Measurements from ENCODE around the gene VRK3. TPM values are rescaled to one million over a fixed set of nuclear protein-coding genes. Genes with fewer than 3 reads are reported as not detected.

VRK3 gene
- total and polyA plus RNA-seq, 5 experiments from 2014 or later, result 73.4 to 106 (median 91.8) TPM

DNA sequence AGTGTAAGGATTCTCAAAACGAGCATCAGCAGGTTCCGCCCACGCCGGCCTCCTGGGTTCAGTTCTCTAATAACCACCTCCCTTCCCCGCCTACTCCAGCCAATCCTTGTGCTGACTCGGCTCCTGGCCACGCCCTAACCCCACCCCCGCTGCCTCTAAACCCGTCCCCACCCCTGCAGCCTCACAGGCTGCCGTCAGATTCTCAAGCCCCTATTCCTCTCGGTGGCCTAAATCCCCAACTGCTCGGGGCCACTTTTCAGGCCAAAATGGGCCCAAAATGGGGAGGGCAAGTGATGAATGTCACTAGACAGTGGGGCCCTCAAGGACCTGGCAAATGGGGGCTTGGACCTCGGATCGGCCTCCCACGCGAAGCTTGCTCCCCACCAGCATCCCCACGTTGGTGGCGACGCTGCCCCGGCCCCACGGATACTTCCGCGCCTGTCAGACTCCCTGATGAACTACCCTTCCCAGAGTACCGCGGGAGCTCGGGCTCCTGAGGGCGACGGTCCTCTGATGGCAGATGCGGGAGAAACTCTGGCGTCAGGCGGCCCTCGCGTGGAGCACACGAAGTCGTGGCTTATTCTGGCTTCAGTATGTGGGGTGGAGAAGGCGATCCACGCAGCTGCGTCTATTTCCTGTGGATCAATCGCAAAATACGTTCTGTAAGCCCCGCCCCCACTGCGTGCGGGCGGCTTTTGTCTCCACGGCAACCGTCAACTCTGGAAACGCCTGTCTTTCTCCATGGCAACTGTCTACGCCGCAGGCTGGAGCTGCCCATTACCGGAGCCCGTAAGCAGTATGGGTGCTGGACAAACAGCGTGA, 25.4 kb upstream of the VRK3 start:
- peak overlapping the region; percentile 85 to 95 (median 92) for H3K4me3 Mint-ChIP-seq
- H3K27me3 Mint-ChIP-seq, result peaks cover 0 to 2% (median 0%) of the 10 kb centered on the region in 5 donors
- H3K36me3 Mint-ChIP-seq, result peaks cover 5 to 23% (median 14%) of the 10 kb centered on the region in 3 donors
- H3K4me1 Mint-ChIP-seq, result peaks cover 11 to 15% (median 14%) of the 10 kb centered on the region in 4 donors
- POLR2A ChIA-PET, result interaction anchor here (1.0 to 1.2 kb wide), 2 partner anchors 122 to 333 kb away, joined by 3 to 5 read pairs; partner anchors contain the start of genes ATF5 and NUP62
- H3K9me3 Mint-ChIP-seq, result peaks cover 0 to 22% (median 6%) of the 10 kb centered on the region in 9 donors
- peak; percentile 58 to 94 (median 80) for DNase-seq
- ATAC-seq, result peak; percentile 84 to 85
- H3K27ac Mint-ChIP-seq, result peak overlapping the region; percentile 77 to 99 (median 95)

DNA sequence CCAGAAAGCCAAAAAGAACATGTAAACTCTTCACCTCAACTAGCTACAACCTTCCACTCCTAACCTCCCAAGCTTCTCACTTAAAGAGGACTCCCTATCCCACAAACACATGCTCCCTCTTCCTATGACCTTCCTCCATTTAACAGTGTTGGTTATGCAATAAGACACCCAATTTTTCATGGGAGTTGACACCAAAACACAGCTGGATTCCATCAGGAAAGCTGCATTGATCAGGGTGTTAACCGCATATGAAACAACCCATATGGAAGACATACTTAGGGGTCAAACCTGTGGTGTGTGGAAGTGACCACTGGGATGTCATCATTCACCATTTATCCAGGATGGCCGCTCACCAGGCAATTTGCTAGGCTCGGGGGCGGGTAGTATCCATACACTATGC, 22.5 kb upstream of the VRK3 start:
- POLR2A ChIA-PET, result no interaction called here

DNA sequence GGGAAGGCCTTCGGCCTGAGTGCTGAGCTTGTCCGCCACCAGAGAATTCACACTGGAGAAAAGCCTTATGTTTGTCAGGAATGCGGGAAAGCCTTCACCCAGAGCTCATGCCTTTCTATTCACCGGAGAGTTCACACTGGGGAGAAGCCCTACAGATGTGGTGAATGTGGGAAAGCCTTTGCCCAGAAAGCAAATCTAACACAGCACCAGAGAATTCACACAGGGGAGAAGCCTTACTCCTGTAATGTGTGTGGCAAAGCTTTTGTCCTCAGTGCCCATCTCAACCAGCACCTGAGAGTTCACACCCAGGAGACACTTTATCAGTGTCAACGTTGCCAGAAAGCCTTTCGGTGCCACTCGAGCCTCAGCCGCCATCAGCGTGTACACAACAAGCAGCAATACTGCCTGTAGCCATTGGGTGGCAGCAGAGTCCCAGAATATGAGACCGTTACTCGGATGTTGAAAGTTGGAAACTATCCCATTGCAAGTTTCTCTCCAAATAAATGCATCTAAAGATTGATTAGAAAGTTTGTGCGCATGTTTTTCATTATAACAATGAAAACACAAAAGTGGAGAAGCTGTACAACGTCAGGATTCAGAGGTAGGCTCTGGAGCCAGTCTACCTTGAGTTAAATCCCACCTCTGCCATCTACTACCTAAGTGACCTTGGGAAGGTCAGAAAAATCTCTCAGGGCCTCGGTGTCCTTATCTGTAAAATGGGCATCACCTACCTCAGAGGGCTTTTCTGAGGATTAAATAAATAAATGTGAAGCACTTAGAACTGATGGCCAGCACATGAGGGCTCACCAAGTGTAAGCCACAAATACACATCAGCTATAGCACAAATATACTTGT, 21.7 kb upstream of the VRK3 start:
- peaks cover 11 to 17% (median 16%) of the 10 kb centered on the region in 4 donors for H3K4me1 Mint-ChIP-seq
- peaks cover 8 to 49% (median 30%) of the 10 kb centered on the region in 9 donors for H3K9me3 Mint-ChIP-seq
- no peak overlapping the region for H3K4me3 Mint-ChIP-seq
- ATAC-seq, result no peak
- peak overlapping the region in 1 of 10 donors; percentile 43 for H3K27ac Mint-ChIP-seq
- peak; percentile 31 to 76 (median 58) for DNase-seq
- H3K27me3 Mint-ChIP-seq, result no peaks in the 10 kb centered on the region
- peaks cover 37 to 59% (median 50%) of the 10 kb centered on the region in 3 donors for H3K36me3 Mint-ChIP-seq
- POLR2A ChIA-PET, result no interaction called here

More for the DNA sequence above, 22.5 kb upstream of the VRK3 start:
- peaks cover 31 to 51% (median 43%) of the 10 kb centered on the region in 3 donors for H3K36me3 Mint-ChIP-seq
- peaks cover 8 to 47% (median 29%) of the 10 kb centered on the region in 9 donors for H3K9me3 Mint-ChIP-seq
- no peak overlapping the region for H3K27ac Mint-ChIP-seq
- no peaks in the 10 kb centered on the region for H3K27me3 Mint-ChIP-seq
- DNase-seq, result no peak
- no peak for ATAC-seq
- H3K4me3 Mint-ChIP-seq, result no peak overlapping the region
- peaks cover 11 to 17% (median 15%) of the 10 kb centered on the region in 4 donors for H3K4me1 Mint-ChIP-seq

DNA sequence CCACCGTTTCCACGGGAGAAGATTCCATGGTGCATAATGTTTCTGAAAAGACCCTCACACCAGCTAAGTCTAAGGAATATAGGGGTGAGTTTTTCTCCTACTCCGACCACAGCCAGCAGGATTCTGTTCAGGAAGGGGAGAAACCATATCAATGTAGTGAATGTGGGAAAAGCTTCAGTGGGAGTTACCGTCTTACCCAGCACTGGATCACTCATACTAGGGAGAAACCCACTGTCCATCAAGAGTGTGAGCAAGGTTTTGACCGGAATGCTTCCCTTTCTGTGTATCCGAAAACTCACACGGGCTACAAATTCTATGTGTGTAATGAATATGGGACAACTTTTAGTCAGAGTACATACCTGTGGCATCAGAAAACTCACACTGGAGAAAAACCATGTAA, 19.8 kb upstream of the VRK3 start:
- no peak overlapping the region for H3K27ac Mint-ChIP-seq
- H3K27me3 Mint-ChIP-seq, result no peaks in the 10 kb centered on the region
- POLR2A ChIA-PET, result no interaction called here
- H3K9me3 Mint-ChIP-seq, result peaks cover 8 to 47% (median 30%) of the 10 kb centered on the region in 9 donors
- peaks cover 43 to 78% (median 70%) of the 10 kb centered on the region in 3 donors for H3K36me3 Mint-ChIP-seq
- no peak overlapping the region for H3K4me3 Mint-ChIP-seq
- DNase-seq (no peak), ATAC-seq (no peak)
- peaks cover under 1 to 10% (median 3%) of the 10 kb centered on the region in 4 donors for H3K4me1 Mint-ChIP-seq

DNA sequence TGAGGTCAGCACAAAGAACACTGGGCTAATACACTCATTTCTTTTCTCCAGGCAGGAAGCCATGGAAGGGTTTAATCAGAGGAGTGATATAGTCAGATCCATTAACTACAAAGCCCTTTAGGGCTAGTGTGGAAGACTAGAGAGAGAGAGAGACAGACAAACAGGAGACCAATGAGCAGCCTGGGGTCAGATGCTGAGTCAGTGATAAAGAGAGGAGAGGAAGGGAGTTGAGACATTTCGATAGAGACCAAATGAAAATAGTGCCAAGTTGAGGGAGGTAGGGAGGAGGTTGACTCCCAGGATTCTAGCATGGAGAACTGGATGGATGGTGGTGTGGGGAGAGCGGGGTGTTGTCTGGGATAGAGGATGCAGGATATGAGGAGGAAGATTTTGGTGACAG, 18.8 kb upstream of the VRK3 start:
- Mint-ChIP-seq H3K27ac (peak overlapping the region in 1 of 10 donors; percentile 29), H3K27me3 (no peaks in the 10 kb centered on the region), H3K4me1 (peaks cover 0 to 8% (median 1%) of the 10 kb centered on the region in 4 donors), H3K9me3 (peaks cover 8 to 45% (median 30%) of the 10 kb centered on the region in 9 donors), H3K4me3 (no peak overlapping the region), H3K36me3 (peaks cover 43 to 86% (median 80%) of the 10 kb centered on the region in 3 donors)
- POLR2A ChIA-PET, result no interaction called here
- DNase-seq (no peak), ATAC-seq (no peak)

DNA sequence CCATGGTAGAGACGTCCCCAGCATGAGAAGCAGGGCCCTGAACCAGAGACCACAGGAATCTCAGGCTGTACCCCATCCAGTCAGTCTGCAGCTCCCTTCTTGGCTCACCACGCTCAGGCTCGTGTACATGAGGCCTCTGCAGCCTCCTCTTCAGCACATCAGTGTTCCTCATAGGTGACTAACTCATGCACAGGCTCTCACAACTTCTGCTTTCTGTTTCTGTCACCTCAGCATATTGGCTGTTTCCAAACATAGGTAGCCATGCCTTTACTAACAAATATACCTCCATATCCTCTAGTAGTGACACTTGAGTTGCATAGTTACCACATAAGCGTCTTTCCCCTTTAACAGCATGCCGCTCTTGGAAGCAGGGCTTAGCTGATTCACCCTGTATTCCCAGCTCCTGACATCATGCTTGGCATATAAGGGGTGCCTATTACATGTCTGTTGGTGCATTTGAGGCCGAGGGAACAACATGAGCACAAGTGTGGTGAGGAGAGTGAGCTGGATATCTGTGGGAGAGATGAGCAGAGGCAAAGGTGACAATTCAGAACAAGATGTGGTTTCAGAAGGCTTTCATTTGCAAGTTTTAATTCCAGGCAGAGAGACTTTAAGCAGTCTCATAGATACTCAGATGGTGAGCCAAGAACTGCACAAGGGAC, 17.3 kb upstream of the VRK3 start:
- no peak for ATAC-seq
- POLR2A ChIA-PET, result no interaction called here

DNA sequence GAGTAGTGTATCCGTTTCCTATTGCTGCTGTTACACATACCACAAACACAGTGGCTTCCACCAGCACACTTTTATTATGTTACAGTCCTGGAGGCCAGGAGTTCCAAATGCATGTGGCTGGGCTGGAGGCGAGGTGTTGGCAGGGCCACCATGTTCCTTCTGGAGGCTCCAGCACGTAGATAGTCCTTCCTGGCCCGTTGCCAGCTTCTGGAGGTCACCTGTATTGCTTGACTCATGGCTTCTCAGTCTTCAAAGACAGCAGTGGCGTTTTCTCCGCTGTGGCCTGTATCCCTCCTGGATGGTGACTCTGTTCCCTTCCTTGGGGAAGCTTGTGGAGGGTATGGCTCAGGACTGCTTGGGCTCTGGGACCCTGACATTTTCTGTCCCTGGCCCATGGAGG, 15.8 kb upstream of the VRK3 start:
- H3K27ac Mint-ChIP-seq, result no peak overlapping the region
- peaks cover 42 to 84% (median 74%) of the 10 kb centered on the region in 3 donors for H3K36me3 Mint-ChIP-seq

More for the DNA sequence above, 17.3 kb upstream of the VRK3 start:
- DNase-seq, result no peak
- H3K4me1 Mint-ChIP-seq, result peaks cover 0 to 7% (median 2%) of the 10 kb centered on the region in 4 donors
- no peak overlapping the region for H3K4me3 Mint-ChIP-seq
- H3K27ac Mint-ChIP-seq, result peak overlapping the region in 1 of 10 donors; percentile 59
- H3K27me3 Mint-ChIP-seq, result no peaks in the 10 kb centered on the region
- H3K36me3 Mint-ChIP-seq, result peaks cover 43 to 81% (median 77%) of the 10 kb centered on the region in 3 donors
- H3K9me3 Mint-ChIP-seq, result peaks cover 8 to 41% (median 30%) of the 10 kb centered on the region in 9 donors

DNA sequence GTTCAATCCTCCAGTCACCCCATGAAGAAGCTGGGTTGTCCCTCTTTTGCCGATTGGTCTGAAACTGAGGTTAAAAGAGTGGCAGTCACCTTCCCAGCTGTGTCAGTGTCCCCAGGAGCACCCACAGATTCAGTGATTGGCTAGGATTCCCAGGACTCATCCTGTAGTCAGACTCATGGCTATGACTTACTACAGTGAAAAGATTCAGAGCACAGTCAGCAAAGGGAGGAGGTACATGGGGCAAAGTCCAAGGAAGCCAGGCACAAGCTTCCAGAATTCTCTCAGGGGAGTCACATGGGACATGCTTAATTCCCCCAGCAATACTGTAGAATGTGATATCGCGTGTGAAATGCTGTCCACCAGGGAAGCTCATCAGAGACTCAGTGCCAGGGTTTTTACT, 14.8 kb upstream of the VRK3 start:
- Mint-ChIP-seq H3K4me3 (no peak overlapping the region), H3K27ac (no peak overlapping the region), H3K9me3 (peaks cover 8 to 24% (median 17%) of the 10 kb centered on the region in 9 donors), H3K36me3 (peaks cover 32 to 84% (median 68%) of the 10 kb centered on the region in 3 donors), H3K4me1 (peaks cover 0 to 9% (median 8%) of the 10 kb centered on the region in 4 donors), H3K27me3 (no peaks in the 10 kb centered on the region)
- DNase-seq (no peak), ATAC-seq (no peak)
- POLR2A ChIA-PET, result interaction anchor here (0.8 to 0.9 kb wide), 2 partner anchors 9 to 15 kb away, joined by 3 read pairs; partner anchors contain the start of genes VRK3 and ZNF473

More for the DNA sequence above, 15.8 kb upstream of the VRK3 start:
- DNase-seq, result no peak
- H3K4me3 Mint-ChIP-seq, result no peak overlapping the region
- peaks cover 8 to 34% (median 27%) of the 10 kb centered on the region in 9 donors for H3K9me3 Mint-ChIP-seq
- POLR2A ChIA-PET, result no interaction called here
- H3K27me3 Mint-ChIP-seq, result no peaks in the 10 kb centered on the region
- ATAC-seq, result no peak
- peaks cover 0 to 7% (median 4%) of the 10 kb centered on the region in 4 donors for H3K4me1 Mint-ChIP-seq

DNA sequence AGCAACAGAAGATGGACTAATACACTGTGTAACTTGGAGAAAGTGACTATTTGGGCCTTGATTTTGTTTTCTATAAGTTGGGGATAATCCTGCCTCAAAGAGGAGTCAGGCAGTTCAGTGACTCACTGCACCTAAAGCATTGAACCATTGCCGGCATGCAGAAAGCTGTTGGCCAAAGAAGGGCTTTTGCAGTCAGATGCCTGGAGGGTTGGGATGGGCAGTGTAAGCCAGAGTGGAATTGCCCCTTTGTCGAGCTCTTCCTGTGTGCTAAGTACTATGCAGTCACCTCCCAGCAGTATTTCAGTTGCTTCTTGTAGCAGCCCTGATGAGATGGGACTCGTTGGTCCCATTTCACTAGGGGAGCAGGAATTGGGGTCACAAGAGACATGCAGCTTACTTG, 11.7 kb upstream of the VRK3 start:
- H3K4me3 Mint-ChIP-seq, result no peak overlapping the region
- POLR2A ChIA-PET, result no interaction called here
- no peaks in the 10 kb centered on the region for H3K9me3 Mint-ChIP-seq
- peaks cover 13 to 85% (median 64%) of the 10 kb centered on the region in 3 donors for H3K36me3 Mint-ChIP-seq
- ATAC-seq (no peak), DNase-seq (no peak)
- H3K27me3 Mint-ChIP-seq, result no peaks in the 10 kb centered on the region
- no peak overlapping the region for H3K27ac Mint-ChIP-seq
- peaks cover 4 to 32% (median 19%) of the 10 kb centered on the region in 4 donors for H3K4me1 Mint-ChIP-seq

DNA sequence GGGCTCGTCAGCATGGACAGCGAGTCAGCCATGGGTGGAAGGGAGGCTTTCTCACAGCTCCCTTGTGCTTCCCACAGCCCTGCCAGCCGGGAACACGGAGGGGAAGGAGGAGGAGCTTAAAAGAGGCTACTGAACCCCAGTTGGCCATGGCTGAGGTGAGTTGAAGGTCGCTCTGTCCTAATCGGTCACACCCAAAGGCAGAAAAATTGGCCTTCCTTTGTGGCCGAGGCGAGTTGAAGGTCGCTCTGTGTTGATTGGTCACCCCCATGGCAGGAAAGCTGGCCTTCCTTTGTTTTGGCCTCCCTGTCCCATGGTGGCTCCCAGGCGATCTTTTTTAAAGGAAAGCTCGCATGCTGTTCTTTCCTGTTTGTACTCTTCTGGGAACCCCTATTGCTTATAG, 5.8 kb upstream of the VRK3 start:
- H3K27ac Mint-ChIP-seq, result peak overlapping the region in 1 of 10 donors; percentile 29

DNA sequence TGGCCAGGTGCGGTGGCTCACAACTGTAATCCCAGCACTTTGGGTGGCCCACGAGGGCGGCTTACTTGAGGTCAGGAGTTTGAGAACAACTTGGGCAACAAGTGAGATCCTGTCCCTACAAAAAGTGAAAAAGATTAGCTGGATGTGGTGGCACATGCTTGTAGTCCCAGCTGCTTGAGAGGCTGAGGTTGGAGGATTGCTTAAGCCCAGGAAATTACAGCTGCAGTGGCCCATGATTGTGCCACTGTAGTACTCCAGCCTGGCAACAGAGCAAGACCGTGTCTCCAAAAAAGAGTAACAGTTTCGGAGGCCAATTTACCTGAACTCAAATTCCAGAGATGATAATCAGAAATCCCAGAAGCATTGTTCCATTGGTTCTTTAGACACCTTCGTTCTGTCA, 5.1 kb upstream of the VRK3 start:
- POLR2A ChIA-PET, result no interaction called here
- Mint-ChIP-seq H3K36me3 (peaks cover 6 to 53% (median 38%) of the 10 kb centered on the region in 3 donors), H3K9me3 (peaks cover 0 to 2% (median 0%) of the 10 kb centered on the region in 9 donors), H3K4me3 (no peak overlapping the region), H3K4me1 (peaks cover 27 to 64% (median 42%) of the 10 kb centered on the region in 4 donors), H3K27me3 (peaks cover 0 to 5% (median 0%) of the 10 kb centered on the region in 5 donors), H3K27ac (no peak overlapping the region)
- DNase-seq, result no peak
- ATAC-seq, result no peak

More for the DNA sequence above, 5.8 kb upstream of the VRK3 start:
- Mint-ChIP-seq H3K27me3 (no peaks in the 10 kb centered on the region), H3K9me3 (peaks cover 0 to under 1% (median 0%) of the 10 kb centered on the region in 9 donors), H3K36me3 (peaks cover 6 to 61% (median 40%) of the 10 kb centered on the region in 3 donors), H3K4me1 (peaks cover 24 to 57% (median 40%) of the 10 kb centered on the region in 4 donors), H3K4me3 (no peak overlapping the region)
- POLR2A ChIA-PET, result no interaction called here
- ATAC-seq, result no peak
- no peak for DNase-seq

DNA sequence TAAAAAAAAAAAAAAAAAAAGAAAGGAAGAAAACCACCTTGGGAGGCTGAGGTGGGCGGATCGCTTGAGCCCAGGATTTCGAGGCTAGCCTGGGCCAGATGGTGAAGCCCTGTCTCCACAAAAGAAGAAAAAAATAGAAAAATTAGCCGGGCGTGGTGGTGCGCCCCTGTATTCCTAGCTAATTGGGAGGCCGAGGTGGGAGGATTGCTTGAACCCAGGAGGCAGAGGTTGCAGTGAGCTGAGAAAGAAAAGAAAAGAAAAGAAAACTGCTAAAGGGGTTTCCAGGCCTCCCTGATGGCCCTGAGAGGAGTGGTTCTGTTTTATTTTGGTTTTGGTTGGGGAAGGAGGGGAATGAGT, 1.4 kb upstream of the VRK3 start:
- ATAC-seq, result no peak
- peak overlapping the region; percentile 82 to 97 (median 96) for H3K4me3 Mint-ChIP-seq
- no peak for DNase-seq
- peaks cover 24 to 68% (median 53%) of the 10 kb centered on the region in 4 donors for H3K4me1 Mint-ChIP-seq
- H3K27me3 Mint-ChIP-seq, result peaks cover 0 to 5% (median 0%) of the 10 kb centered on the region in 5 donors
- peaks cover 0 to 2% (median 0%) of the 10 kb centered on the region in 9 donors for H3K9me3 Mint-ChIP-seq
- peaks cover 0 to 19% (median 9%) of the 10 kb centered on the region in 3 donors for H3K36me3 Mint-ChIP-seq
- peak overlapping the region; percentile 29 to 100 (median 98) for H3K27ac Mint-ChIP-seq
- POLR2A ChIA-PET, result interaction anchor here (0.6 to 1.9 kb wide), 4 partner anchors 10 to 1679 kb away, joined by 3 to 8 read pairs (median 5); partner anchors contain the start of genes ATF5 and NUP62
